Measurements from ENCODE around the gene EXOC4. TPM values are rescaled to one million over a fixed set of nuclear protein-coding genes. Genes with fewer than 3 reads are reported as not detected.

EXOC4 gene
- total and polyA plus RNA-seq, 2 experiments from 2014 or later = 23.9 to 51.7 TPM

- in situ Hi-C loops (cut with MboI) = no loop called here
- H3K4me2 ChIP-seq (ENCODE audit: unreplicated experiment) = no peak overlapping the region
- H2AFZ ChIP-seq = no peak overlapping the region
- H3K4me1 ChIP-seq (ENCODE audit: insufficient read depth) = peaks cover 23% of the 10 kb centered on the region
- no peak overlapping the region for H3K27ac ChIP-seq
- DNase-seq = no peak
- no peak overlapping the region for H3K9ac ChIP-seq
- TF ChIP-seq EZH2 (IDR thresholded peaks at IDR 0.05; ENCODE audit: insufficient read depth, poor library complexity, severe bottlenecking) (no peak), EZH2phosphoT487 (IDR thresholded peaks at IDR 0.05; ENCODE audit: insufficient read depth, low read depth) (no peak)
- no peaks in the 10 kb centered on the region for H3K36me3 ChIP-seq (ENCODE audit: low read depth)
- no peaks in the 10 kb centered on the region for H3K79me2 ChIP-seq (ENCODE audit: insufficient read depth)
- H3F3A ChIP-seq (ENCODE audit: insufficient read depth) = peaks cover 9% of the 10 kb centered on the region; the same call in 1 of the 2 replicates
- WGBS, 2 experiments (ENCODE audit: low coverage in 1 of 2, low lambda C conversion rate in 2 of 2, missing lambda C conversion rate in 2 of 2) = 73 to 80% methylated on average over 3 of the region's 3 CpGs
- no peak overlapping the region for H3K4me3 ChIP-seq
- H3K9me3 ChIP-seq (ENCODE audit: low read depth) = no peaks in the 10 kb centered on the region
- H4K20me1 ChIP-seq (ENCODE audit: insufficient read depth) = no peaks in the 10 kb centered on the region
- H3K27me3 ChIP-seq (replicated peaks; ENCODE audit: insufficient read depth) = no peaks in the 10 kb centered on the region
- no peaks in the 10 kb centered on the region for H3K9me2 ChIP-seq (ENCODE audit: insufficient read depth)
Measured at GRCh38 chr7:133652547-133652946, 399.7 kb downstream of the EXOC4 start.

GRCh38 chr7:133654547-133654946 is 401.7 kb downstream of the EXOC4 start:
- in situ Hi-C loops (cut with MboI) = no loop called here
- DNase-seq = no peak
- H4K20me1 ChIP-seq (ENCODE audit: insufficient read depth) = no peaks in the 10 kb centered on the region
- no peaks in the 10 kb centered on the region for H3K9me2 ChIP-seq (ENCODE audit: insufficient read depth)
- peaks cover 21% of the 10 kb centered on the region for H3K4me1 ChIP-seq (ENCODE audit: insufficient read depth)
- H3K9me3 ChIP-seq (ENCODE audit: low read depth) = no peaks in the 10 kb centered on the region
- no peaks in the 10 kb centered on the region for H3K36me3 ChIP-seq (ENCODE audit: low read depth)
- H3K4me3 ChIP-seq = no peak overlapping the region
- WGBS, 2 experiments (ENCODE audit: low coverage in 1 of 2, low lambda C conversion rate in 2 of 2, missing lambda C conversion rate in 2 of 2) = 95 to 97% methylated on average over 4 of the region's 4 CpGs
- peaks cover 9% of the 10 kb centered on the region; the same call in 1 of the 2 replicates for H3F3A ChIP-seq (ENCODE audit: insufficient read depth)
- H3K4me2 ChIP-seq (ENCODE audit: unreplicated experiment) = no peak overlapping the region
- H3K9ac ChIP-seq = no peak overlapping the region
- no peak for TF ChIP-seq EZH2phosphoT487 (IDR thresholded peaks at IDR 0.05; ENCODE audit: insufficient read depth, low read depth)
- TF ChIP-seq EZH2 (IDR thresholded peaks at IDR 0.05; ENCODE audit: insufficient read depth, poor library complexity, severe bottlenecking) = no peak
- no peak overlapping the region for H2AFZ ChIP-seq
- H3K27ac ChIP-seq = no peak overlapping the region
- H3K27me3 ChIP-seq (replicated peaks; ENCODE audit: insufficient read depth) = no peaks in the 10 kb centered on the region
- no peaks in the 10 kb centered on the region for H3K79me2 ChIP-seq (ENCODE audit: insufficient read depth)

DNA sequence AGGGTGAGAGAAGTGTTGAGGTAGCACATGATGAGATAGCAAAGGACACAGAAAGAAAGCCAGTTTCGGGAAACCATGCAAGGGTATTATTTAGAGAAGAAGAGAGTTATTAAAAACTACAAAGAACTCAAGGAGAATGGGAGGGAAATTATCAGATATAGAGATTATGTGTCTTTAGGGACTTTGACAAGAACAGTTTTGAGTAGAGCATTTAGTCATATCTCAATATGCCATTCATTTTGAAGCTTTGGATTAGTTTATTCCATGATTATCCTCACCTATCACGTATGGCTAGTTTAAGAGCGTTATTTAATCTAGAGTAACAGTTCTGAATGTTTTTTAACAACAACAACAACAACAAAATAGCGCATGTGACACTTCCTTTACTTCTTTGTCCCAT is 409.4 kb downstream of the EXOC4 start:
- H3K4me2 ChIP-seq (ENCODE audit: unreplicated experiment) = no peak overlapping the region
- no peak overlapping the region for H3K4me3 ChIP-seq
- in situ Hi-C loops (cut with MboI) = no loop called here
- no peak for TF ChIP-seq EZH2phosphoT487 (IDR thresholded peaks at IDR 0.05; ENCODE audit: insufficient read depth, low read depth)
- TF ChIP-seq EZH2 (IDR thresholded peaks at IDR 0.05; ENCODE audit: insufficient read depth, poor library complexity, severe bottlenecking) = no peak
- H3K27ac ChIP-seq = no peak overlapping the region
- no peak overlapping the region for H3K9ac ChIP-seq
- H3K9me2 ChIP-seq (ENCODE audit: insufficient read depth) = no peaks in the 10 kb centered on the region
- H3F3A ChIP-seq (ENCODE audit: insufficient read depth) = no peaks in the 10 kb centered on the region
- no peaks in the 10 kb centered on the region for H3K36me3 ChIP-seq (ENCODE audit: low read depth)
- H3K27me3 ChIP-seq (replicated peaks; ENCODE audit: insufficient read depth) = no peaks in the 10 kb centered on the region
- H3K9me3 ChIP-seq (ENCODE audit: low read depth) = no peaks in the 10 kb centered on the region
- no peaks in the 10 kb centered on the region for H3K4me1 ChIP-seq (ENCODE audit: insufficient read depth)
- no peak overlapping the region for H2AFZ ChIP-seq
- DNase-seq = no peak
- WGBS, 2 experiments (ENCODE audit: low coverage in 1 of 2, low lambda C conversion rate in 2 of 2, missing lambda C conversion rate in 2 of 2) = 95 to 98% methylated on average over 4 of the region's 4 CpGs
- H4K20me1 ChIP-seq (ENCODE audit: insufficient read depth) = no peaks in the 10 kb centered on the region
- H3K79me2 ChIP-seq (ENCODE audit: insufficient read depth) = no peaks in the 10 kb centered on the region

GRCh38 chr7:133662830-133663229 is 410.0 kb downstream of the EXOC4 start:
- no peaks in the 10 kb centered on the region for H3K27me3 ChIP-seq (replicated peaks; ENCODE audit: insufficient read depth)
- H2AFZ ChIP-seq = no peak overlapping the region
- WGBS, 2 experiments (ENCODE audit: low coverage in 1 of 2, low lambda C conversion rate in 2 of 2, missing lambda C conversion rate in 2 of 2) = 99 to 100% methylated on average over 4 of the region's 4 CpGs
- no peaks in the 10 kb centered on the region for H3K79me2 ChIP-seq (ENCODE audit: insufficient read depth)
- in situ Hi-C loops (cut with MboI) = no loop called here
- no peak overlapping the region for H3K4me2 ChIP-seq (ENCODE audit: unreplicated experiment)
- no peaks in the 10 kb centered on the region for H4K20me1 ChIP-seq (ENCODE audit: insufficient read depth)
- H3F3A ChIP-seq (ENCODE audit: insufficient read depth) = no peaks in the 10 kb centered on the region
- H3K9me3 ChIP-seq (ENCODE audit: low read depth) = no peaks in the 10 kb centered on the region
- no peak overlapping the region for H3K4me3 ChIP-seq
- H3K9me2 ChIP-seq (ENCODE audit: insufficient read depth) = no peaks in the 10 kb centered on the region
- TF ChIP-seq EZH2phosphoT487 (IDR thresholded peaks at IDR 0.05; ENCODE audit: insufficient read depth, low read depth) (no peak), EZH2 (IDR thresholded peaks at IDR 0.05; ENCODE audit: insufficient read depth, poor library complexity, severe bottlenecking) (no peak)
- no peak overlapping the region for H3K27ac ChIP-seq
- no peak for DNase-seq
- H3K4me1 ChIP-seq (ENCODE audit: insufficient read depth) = 0 out of 2 replicates have a peak, but pooled peaks cover 3% of the 10 kb centered on the region
- no peak overlapping the region for H3K9ac ChIP-seq
- H3K36me3 ChIP-seq (ENCODE audit: low read depth) = no peaks in the 10 kb centered on the region

DNA sequence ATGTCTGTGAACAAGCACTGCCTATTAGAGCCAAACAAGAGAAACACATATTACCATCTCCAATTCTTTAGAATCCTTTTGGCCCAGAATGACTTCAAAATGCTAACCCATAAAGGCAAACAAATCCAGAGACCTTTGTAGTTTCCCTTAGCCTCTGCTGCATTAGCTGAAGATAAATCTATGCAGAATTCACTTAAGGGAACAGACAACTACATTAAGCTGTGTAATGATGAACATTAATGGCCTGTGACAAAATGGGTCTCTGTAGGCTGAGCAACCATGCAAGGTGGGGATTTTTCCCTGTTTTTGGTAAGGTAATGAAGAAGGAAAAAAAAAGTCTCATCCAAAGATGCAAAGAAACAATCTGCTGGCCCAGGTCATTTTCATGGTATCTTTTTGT is 411.6 kb downstream of the EXOC4 start:
- Histone ChIP-seq H3K4me1 (ENCODE audit: insufficient read depth) (peaks cover 12% of the 10 kb centered on the region; the same call in 1 of the 2 replicates), H3K9ac (no peak overlapping the region), H3K9me2 (ENCODE audit: insufficient read depth) (no peaks in the 10 kb centered on the region), H3F3A (ENCODE audit: insufficient read depth) (no peaks in the 10 kb centered on the region), H3K36me3 (ENCODE audit: low read depth) (no peaks in the 10 kb centered on the region), H3K27ac (no peak overlapping the region), H3K9me3 (ENCODE audit: low read depth) (no peaks in the 10 kb centered on the region), H3K4me2 (ENCODE audit: unreplicated experiment) (no peak overlapping the region), H2AFZ (no peak overlapping the region), H3K79me2 (ENCODE audit: insufficient read depth) (no peaks in the 10 kb centered on the region), H4K20me1 (ENCODE audit: insufficient read depth) (no peaks in the 10 kb centered on the region), H3K4me3 (no peak overlapping the region), H3K27me3 (replicated peaks; ENCODE audit: insufficient read depth) (no peaks in the 10 kb centered on the region)
- TF ChIP-seq EZH2phosphoT487 (IDR thresholded peaks at IDR 0.05; ENCODE audit: insufficient read depth, low read depth) (no peak), EZH2 (IDR thresholded peaks at IDR 0.05; ENCODE audit: insufficient read depth, poor library complexity, severe bottlenecking) (no peak)
- DNase-seq = no peak
- in situ Hi-C loops (cut with MboI) = no loop called here
